Uterus (tissue), 2 donors: ENCODE measurements around the gene LDLRAD4.

Experiments used
- POLR2A ChIP-seq, 2 donors: fragments of 450-650 bp; IDR thresholded peaks; one replicate each; pipeline ENCODE4 v1.6.1; 2016; ENCODE audit warnings: antibody characterized with exemption in 2 of 2, mild to moderate bottlenecking in 1 of 2, moderate library complexity in 1 of 2
- TF ChIP-seq, protein P1 (sequence below), 4 experiments: fragments of 200-600 bp in 2 of 4; fragments of 450-650 bp in 2 of 4; sonication (generic) in 2 of 4; IDR thresholded peaks; one replicate each; pipeline ENCODE4 v1.5.1; 2016 to 2019; ENCODE audit warnings: antibody characterized with exemption in 4 of 4, mild to moderate bottlenecking in 2 of 4, moderate library complexity in 1 of 4

- TF ChIP-seq, protein P1, sequence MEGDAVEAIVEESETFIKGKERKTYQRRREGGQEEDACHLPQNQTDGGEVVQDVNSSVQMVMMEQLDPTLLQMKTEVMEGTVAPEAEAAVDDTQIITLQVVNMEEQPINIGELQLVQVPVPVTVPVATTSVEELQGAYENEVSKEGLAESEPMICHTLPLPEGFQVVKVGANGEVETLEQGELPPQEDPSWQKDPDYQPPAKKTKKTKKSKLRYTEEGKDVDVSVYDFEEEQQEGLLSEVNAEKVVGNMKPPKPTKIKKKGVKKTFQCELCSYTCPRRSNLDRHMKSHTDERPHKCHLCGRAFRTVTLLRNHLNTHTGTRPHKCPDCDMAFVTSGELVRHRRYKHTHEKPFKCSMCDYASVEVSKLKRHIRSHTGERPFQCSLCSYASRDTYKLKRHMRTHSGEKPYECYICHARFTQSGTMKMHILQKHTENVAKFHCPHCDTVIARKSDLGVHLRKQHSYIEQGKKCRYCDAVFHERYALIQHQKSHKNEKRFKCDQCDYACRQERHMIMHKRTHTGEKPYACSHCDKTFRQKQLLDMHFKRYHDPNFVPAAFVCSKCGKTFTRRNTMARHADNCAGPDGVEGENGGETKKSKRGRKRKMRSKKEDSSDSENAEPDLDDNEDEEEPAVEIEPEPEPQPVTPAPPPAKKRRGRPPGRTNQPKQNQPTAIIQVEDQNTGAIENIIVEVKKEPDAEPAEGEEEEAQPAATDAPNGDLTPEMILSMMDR (IDR thresholded peaks at IDR 0.05), result no peak
- no peak for TF ChIP-seq POLR2A (IDR thresholded peaks at IDR 0.05)
These were observed 204.1 kb downstream of the LDLRAD4 start for GRCh38 chr18:13422541-13423147.
